Naive thymus-derived CD4-positive, alpha-beta T cell (primary cell): Measurements from ENCODE around the gene DOK4. TPM values are rescaled to one million over a fixed set of nuclear protein-coding genes. Genes with fewer than 3 reads are reported as not detected.

Experiments
- ATAC-seq: fragments of 150-1000 bp; cut with Tn5 transposase; 2 replicates; pipeline ENCODE4 v1.10.0; 2021; ENCODE audit warnings: mild to moderate bottlenecking, moderate library complexity
- CTCF ChIA-PET: fragments of 350-600 bp; sonication (Branson Sonifier 250); formaldehyde crosslinking; loops from one replicate; lab custom pipeline; 2021; ENCODE audit warnings: antibody characterized with exemption; lab: Charles Lee
- POLR2A ChIA-PET: fragments of 350-600 bp; sonication (Branson Sonifier 250); formaldehyde crosslinking; loops from one replicate; lab custom pipeline; 2021; ENCODE audit warnings: antibody characterized with exemption, inconsistent platforms; lab: Charles Lee
- DNase-seq, 9 donors: peaks; one replicate each; pipeline versions ENCODE4 v3.0.0 to v3.0.0-alpha.2; 2020 to 2022; ENCODE audit warnings: mixed read lengths in 1 of 9
- H3K27ac ChIP-seq: one replicate; pipeline ENCODE4 v1.7.0; 2013; ENCODE audit warnings: mild to moderate bottlenecking, low read depth, low read length, moderate library complexity
- H3K27me3 ChIP-seq, 2 donors: one replicate each; pipeline ENCODE4 v1.7.0; 2013; ENCODE audit warnings: low read length in 2 of 2, mild to moderate bottlenecking in 2 of 2, moderate library complexity in 2 of 2; ENCODE audit not compliant: control insufficient read depth in 2 of 2, insufficient read depth in 2 of 2
- H3K36me3 ChIP-seq, 3 experiments: 1 replicate in 2 of 3; 2 replicates in 1 of 3; pipeline ENCODE4 v1.7.0; 2013; ENCODE audit warnings: low read length in 3 of 3, mild to moderate bottlenecking in 3 of 3, moderate library complexity in 1 of 3; ENCODE audit not compliant: insufficient read depth in 3 of 3, control insufficient read depth in 2 of 3
- H3K4me1 ChIP-seq, 2 donors: one replicate each; pipeline ENCODE4 v1.7.0; 2013; ENCODE audit warnings: low read length in 2 of 2, mild to moderate bottlenecking in 2 of 2, moderate library complexity in 1 of 2; ENCODE audit not compliant: control insufficient read depth in 2 of 2, insufficient read depth in 2 of 2
- H3K4me3 ChIP-seq: 2 replicates; pipeline ENCODE4 v1.7.0; 2013; ENCODE audit warnings: mild to moderate bottlenecking, low read length
- H3K9me3 ChIP-seq, 3 experiments: 1 replicate in 2 of 3; 2 replicates in 1 of 3; pipeline ENCODE4 v1.7.0; 2013; ENCODE audit warnings: low read length in 3 of 3; ENCODE audit not compliant: control insufficient read depth in 2 of 3
- H3K27ac Mint-ChIP-seq, 9 donors: one replicate each; pipeline ENCODE4 v1.8.0; 2020 to 2022; ENCODE audit warnings: mixed read lengths in 9 of 9, mild to moderate bottlenecking in 8 of 9, moderate library complexity in 5 of 9, inconsistent platforms in 2 of 9
- H3K27me3 Mint-ChIP-seq, 5 donors: one replicate each; pipeline ENCODE4 v1.8.0; 2021 to 2022; ENCODE audit warnings: mixed read lengths in 5 of 5, mild to moderate bottlenecking in 1 of 5
- H3K36me3 Mint-ChIP-seq, 5 donors: one replicate each; pipeline ENCODE4 v1.8.0; 2020 to 2022; ENCODE audit warnings: mixed read lengths in 5 of 5, mild to moderate bottlenecking in 3 of 5, inconsistent platforms in 1 of 5
- H3K4me1 Mint-ChIP-seq, 7 donors: one replicate each; pipeline ENCODE4 v1.8.0; 2020 to 2022; ENCODE audit warnings: mixed read lengths in 7 of 7, mild to moderate bottlenecking in 3 of 7, inconsistent platforms in 1 of 7
- H3K4me3 Mint-ChIP-seq, 10 donors: one replicate each; pipeline ENCODE4 v1.8.0; 2020 to 2022; ENCODE audit warnings: mild to moderate bottlenecking in 10 of 10, mixed read lengths in 10 of 10, moderate library complexity in 6 of 10, inconsistent platforms in 2 of 10
- H3K9me3 Mint-ChIP-seq, 11 donors: one replicate each; pipeline ENCODE4 v1.8.0; 2020 to 2022; ENCODE audit warnings: mixed read lengths in 11 of 11, mild to moderate bottlenecking in 4 of 11, inconsistent platforms in 1 of 11, moderate library complexity in 1 of 11
- intact Hi-C, 2 donors: fragments of 100-400 bp; cut with micrococcal nuclease; formaldehyde crosslinking; loops; one replicate each; pipeline ENCODE4 v1.15.1; 2023
- polyA plus RNA-seq, 2 donors: library from polyadenylated mRNA; unstranded; fragments of 300-500 nt; fragmentation: Illumina TruSeq; gene quantifications; one replicate each; pipeline ENCODE4 v1.2.3, GENCODE V29; 2021
- total RNA-seq, 6 experiments: library from RNA in 5 of 6; stranded (reverse) in 5 of 6; gene quantifications; 1 replicate in 5 of 6; 2 replicates in 1 of 6; pipeline ENCODE4 v1.2.3 and lab custom pipeline; 2021 to 2026

DOK4 gene
- total and polyA plus RNA-seq, 7 experiments from 2014 or later = 1.6 to 4.6 (median 2.9) TPM

GRCh38 chr16:57482845-57483545 lies 3.3 kb downstream of the DOK4 start:
- peak overlapping the region in 1 of 9 donors; percentile 33 for H3K27ac Mint-ChIP-seq
- H3K4me3 ChIP-seq = no peak overlapping the region
- peaks cover 11 to 31% (median 24%) of the 10 kb centered on the region in 7 donors for H3K4me1 Mint-ChIP-seq
- H3K4me1 ChIP-seq = peaks cover 9 to 17% of the 10 kb centered on the region in 2 donors
- no peaks in the 10 kb centered on the region for H3K36me3 ChIP-seq
- no peaks in the 10 kb centered on the region for H3K36me3 Mint-ChIP-seq
- H3K9me3 Mint-ChIP-seq = no peaks in the 10 kb centered on the region
- DNase-seq (no peak), ATAC-seq (no peak)
- intact Hi-C loops = no loop called here
- no peaks in the 10 kb centered on the region for H3K9me3 ChIP-seq
- H3K27ac ChIP-seq = no peak overlapping the region
- no peaks in the 10 kb centered on the region for H3K27me3 ChIP-seq
- ChIA-PET CTCF (no interaction called here), POLR2A (no interaction called here)
- no peak overlapping the region for H3K4me3 Mint-ChIP-seq
- peaks cover 0 to 12% (median 0%) of the 10 kb centered on the region in 5 donors for H3K27me3 Mint-ChIP-seq

GRCh38 chr16:57481421-57481820 lies 4.9 kb downstream of the DOK4 start:
- Mint-ChIP-seq H3K4me3 (no peak overlapping the region), H3K27ac (peak overlapping the region in 1 of 9 donors; percentile 65), H3K4me1 (peaks cover 9 to 30% (median 22%) of the 10 kb centered on the region in 7 donors), H3K36me3 (no peaks in the 10 kb centered on the region), H3K9me3 (no peaks in the 10 kb centered on the region), H3K27me3 (peaks cover 0 to 12% (median 0%) of the 10 kb centered on the region in 5 donors)
- ChIA-PET CTCF (no interaction called here), POLR2A (no interaction called here)
- Histone ChIP-seq H3K4me1 (peaks cover 5 to 15% of the 10 kb centered on the region in 2 donors), H3K27ac (no peak overlapping the region), H3K36me3 (no peaks in the 10 kb centered on the region), H3K4me3 (no peak overlapping the region), H3K27me3 (no peaks in the 10 kb centered on the region), H3K9me3 (no peaks in the 10 kb centered on the region)
- DNase-seq (no peak), ATAC-seq (no peak)
- intact Hi-C loops = no loop called here

GRCh38 chr16:57480754-57481230 lies 5.5 kb downstream of the DOK4 start:
- no peak for ATAC-seq
- CTCF ChIA-PET = no interaction called here
- Mint-ChIP-seq H3K4me1 (peaks cover 12 to 35% (median 25%) of the 10 kb centered on the region in 7 donors), H3K27me3 (peaks cover 0 to 11% (median 0%) of the 10 kb centered on the region in 5 donors), H3K9me3 (no peaks in the 10 kb centered on the region), H3K27ac (no peak overlapping the region), H3K4me3 (no peak overlapping the region), H3K36me3 (no peaks in the 10 kb centered on the region)
- peaks cover 11 to 19% of the 10 kb centered on the region in 2 donors for H3K4me1 ChIP-seq
- POLR2A ChIA-PET = interaction anchor here (2.0 kb wide), 1 partner anchor 18 kb away, joined by 8 read pairs; the partner anchor contains the start of gene POLR2C
- no peaks in the 10 kb centered on the region for H3K9me3 ChIP-seq
- no peaks in the 10 kb centered on the region for H3K27me3 ChIP-seq
- DNase-seq = no peak
- no peaks in the 10 kb centered on the region for H3K36me3 ChIP-seq
- H3K4me3 ChIP-seq = no peak overlapping the region
- intact Hi-C loops = no loop called here
- no peak overlapping the region for H3K27ac ChIP-seq

GRCh38 chr16:57479976-57480753 lies 6.1 kb downstream of the DOK4 start:
- Histone ChIP-seq H3K36me3 (no peaks in the 10 kb centered on the region), H3K9me3 (no peaks in the 10 kb centered on the region), H3K4me3 (no peak overlapping the region), H3K4me1 (peaks cover 7 to 13% of the 10 kb centered on the region in 2 donors), H3K27ac (no peak overlapping the region), H3K27me3 (no peaks in the 10 kb centered on the region)
- Mint-ChIP-seq H3K4me1 (peaks cover 13 to 29% (median 20%) of the 10 kb centered on the region in 7 donors), H3K4me3 (peak overlapping the region in 1 of 10 donors; percentile 30), H3K9me3 (no peaks in the 10 kb centered on the region), H3K27ac (no peak overlapping the region), H3K27me3 (peaks cover 0 to 6% (median 0%) of the 10 kb centered on the region in 5 donors), H3K36me3 (no peaks in the 10 kb centered on the region)
- CTCF ChIA-PET = interaction anchor here (0.6 kb wide), 1 partner anchor 414 kb away, joined by 3 read pairs; no protein-coding TSS in a partner anchor
- intact Hi-C loops = no loop called here
- no peak for DNase-seq
- ATAC-seq = no peak
- POLR2A ChIA-PET = interaction anchor here (2.0 kb wide), 1 partner anchor 18 kb away, joined by 8 read pairs; the partner anchor contains the start of gene POLR2C

- no peak for ATAC-seq
- ChIA-PET POLR2A (interaction anchor here (2.0 kb wide), 1 partner anchor 17 kb away, joined by 8 read pairs; the partner anchor contains the start of gene POLR2C), CTCF (no interaction called here)
- Histone ChIP-seq H3K4me3 (no peak overlapping the region), H3K36me3 (no peaks in the 10 kb centered on the region), H3K27me3 (no peaks in the 10 kb centered on the region), H3K4me1 (peaks cover 7 to 8% of the 10 kb centered on the region in 2 donors), H3K27ac (no peak overlapping the region), H3K9me3 (no peaks in the 10 kb centered on the region)
- DNase-seq = no peak
- Mint-ChIP-seq H3K27ac (no peak overlapping the region), H3K4me1 (peaks cover 8 to 22% (median 17%) of the 10 kb centered on the region in 7 donors), H3K4me3 (peak overlapping the region in 3 of 10 donors; percentile 6 to 30 (median 18)), H3K27me3 (peaks cover 0 to 2% (median 0%) of the 10 kb centered on the region in 5 donors), H3K9me3 (no peaks in the 10 kb centered on the region), H3K36me3 (no peaks in the 10 kb centered on the region)
- intact Hi-C loops = no loop called here
Observed at GRCh38 chr16:57479205-57479975, 6.9 kb downstream of the DOK4 start.
